Hematopoietic multipotent progenitor cell treated with erythropoietin and hydrocortisone succinate and interleukin-3 and kit ligand, for 6 days (in vitro differentiated cells): ENCODE results near the gene MBD3L1.
A peak's percentile ranks its signal among the peaks of the same experiment; 100 is the strongest.

Source experiments
- DNase-seq: peaks from one replicate; pipeline ENCODE4 v3.0.0-alpha.2; 2015

MBD3L1 gene

DNA sequence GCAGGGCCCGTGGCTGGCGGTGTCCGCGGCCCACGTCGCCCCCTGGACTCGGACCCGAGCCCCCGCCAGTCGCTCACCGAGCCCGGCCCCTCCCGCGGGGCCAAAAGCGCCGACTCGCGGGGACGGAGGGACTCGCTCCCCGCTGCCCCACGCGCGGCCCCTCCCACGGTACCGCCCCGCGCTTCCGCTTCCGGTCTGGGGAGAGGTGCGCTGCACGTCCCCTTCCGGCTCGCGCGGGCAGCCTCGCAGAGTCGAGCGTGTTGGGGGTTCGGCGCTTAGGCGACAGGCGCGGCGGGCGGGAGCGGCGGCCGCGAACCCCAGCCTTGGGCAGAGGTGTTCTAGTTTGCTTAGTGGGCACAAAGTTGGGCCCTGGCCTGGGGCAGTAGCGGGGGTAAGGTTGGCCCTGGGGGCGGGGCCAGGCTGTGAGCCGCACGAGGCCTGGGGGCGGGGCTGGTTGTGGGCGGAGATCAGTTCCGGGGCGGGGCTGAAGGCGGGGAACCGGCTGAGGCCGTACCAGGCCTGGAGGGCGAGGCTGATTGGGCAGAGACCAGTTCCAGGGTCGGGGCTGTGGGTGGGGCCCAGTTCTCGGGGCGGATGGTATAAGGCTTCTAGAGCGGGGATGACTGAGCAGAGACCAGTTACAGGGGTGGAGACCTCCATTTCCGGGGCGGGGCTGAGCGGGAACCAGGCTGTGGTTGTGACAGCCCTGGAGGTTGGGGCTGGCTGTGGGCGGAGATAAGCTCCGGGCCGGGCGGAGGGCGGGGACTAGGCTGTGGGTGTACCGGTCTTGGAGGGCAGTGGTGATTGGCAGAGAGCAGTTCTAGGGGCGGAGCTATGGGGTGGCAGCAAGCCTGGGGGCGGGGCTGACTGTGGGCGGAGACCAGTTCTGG is at the start of gene MBD3L1, which contains the start of gene ZNF558:
Gene MBD3L1 (plus strand): TSS at position 246 of the 890 bp plus-strand sequence. CDS start 10,302 bp downstream, outside the sequence.
Gene ZNF558 (minus strand): TSS at position 173 of the 890 bp plus-strand sequence. CDS start 9,645 bp downstream, outside the sequence.
- peak; percentile 99 for DNase-seq

- DNase-seq, result no peak
Observed at GRCh38 chr19:8794823-8795222, 37.4 kb upstream of the MBD3L1 start.

- no peak for DNase-seq
Observed at GRCh38 chr19:8806661-8807060, 25.5 kb upstream of the MBD3L1 start.

GRCh38 chr19:8811315-8812172 is 20.6 kb upstream of the MBD3L1 start:
- peak; percentile 24 for DNase-seq

DNA sequence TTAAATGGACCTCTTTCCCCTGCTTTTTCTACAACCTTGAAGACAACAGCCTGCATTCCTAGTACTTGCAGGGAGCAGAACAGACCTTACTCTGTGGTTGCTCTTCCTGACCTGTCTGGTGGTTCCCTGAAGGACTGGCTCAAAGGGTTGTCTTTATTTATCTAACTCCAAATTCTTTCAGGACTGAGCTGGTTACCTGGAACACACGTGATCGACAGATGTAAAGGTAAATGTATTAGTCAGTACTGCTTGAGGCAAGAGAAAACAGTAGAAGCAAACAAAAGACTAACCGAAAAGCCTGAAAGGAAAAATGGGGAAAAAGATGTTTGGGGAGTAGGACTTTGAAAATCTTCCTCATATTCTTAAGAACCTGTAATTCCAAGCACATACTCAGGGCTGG is 18.0 kb upstream of the MBD3L1 start:
- no peak for DNase-seq

GRCh38 chr19:8815780-8816179 is 16.4 kb upstream of the MBD3L1 start:
- DNase-seq, result no peak

GRCh38 chr19:8820234-8820633 is 11.9 kb upstream of the MBD3L1 start:
- no peak for DNase-seq

DNA sequence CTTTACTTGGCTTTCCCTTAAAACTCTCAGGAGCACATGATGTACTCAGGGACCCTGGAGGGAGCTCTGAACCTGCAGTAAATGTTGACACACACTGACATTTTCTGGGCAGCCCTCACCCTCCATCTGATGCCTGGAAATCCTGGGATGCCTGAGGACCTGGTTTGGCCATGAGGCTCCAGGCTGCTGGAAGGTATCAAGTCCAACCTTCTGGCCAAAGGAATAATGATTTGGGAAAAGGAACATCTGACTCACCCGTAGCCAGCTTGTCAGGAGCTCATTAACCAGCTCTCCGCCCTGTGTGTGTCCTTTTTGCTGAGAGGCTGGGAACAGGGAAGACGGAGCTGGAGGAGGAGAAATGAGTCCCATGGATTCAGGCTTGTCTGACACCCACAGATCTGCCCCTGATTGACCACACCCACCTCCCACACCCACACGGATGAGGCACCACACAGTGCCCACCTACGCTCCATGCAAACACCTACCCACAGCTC is 10.4 kb upstream of the MBD3L1 start:
- no peak for DNase-seq

DNA sequence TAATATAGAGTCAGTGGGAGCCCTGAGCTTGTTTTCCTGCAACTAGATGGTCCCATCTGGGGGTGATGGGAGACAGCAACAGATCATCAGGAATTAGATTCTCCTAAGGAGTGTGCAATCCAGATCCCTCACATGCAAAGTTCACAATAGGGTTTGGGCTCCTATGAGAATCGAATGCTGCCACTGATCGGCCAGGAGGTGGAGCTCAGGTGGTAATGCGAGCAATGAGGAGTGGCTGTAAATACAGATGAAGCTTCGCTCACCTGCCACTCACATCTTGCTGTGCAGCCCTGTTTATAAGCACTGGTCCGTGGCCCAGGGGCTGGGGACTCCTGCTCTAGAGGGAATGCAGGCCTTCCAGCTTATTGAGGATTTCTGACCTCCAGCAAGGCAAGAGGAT is 5.8 kb upstream of the MBD3L1 start:
- peak; percentile 4 for DNase-seq

GRCh38 chr19:8827277-8827676 is 4.9 kb upstream of the MBD3L1 start:
- DNase-seq, result no peak

DNA sequence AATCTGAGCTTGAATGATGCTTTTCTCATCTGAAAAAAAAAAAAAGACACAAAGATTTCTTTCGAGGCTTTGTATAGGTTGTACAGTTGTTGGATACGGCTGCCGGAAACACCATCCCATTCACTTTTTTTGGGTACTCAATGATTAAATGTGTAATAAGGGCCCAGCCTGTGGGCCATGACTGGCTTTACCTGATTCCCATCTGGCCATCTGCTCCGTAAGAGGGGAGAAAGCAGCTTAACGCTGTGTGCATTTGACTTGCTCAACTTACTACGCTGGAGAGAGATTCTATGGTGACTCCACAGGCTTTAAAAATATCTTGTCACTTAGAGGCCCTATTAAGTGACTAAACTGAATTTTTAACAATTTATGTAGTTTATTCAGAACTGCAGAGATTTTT is 804 bp upstream of the MBD3L1 start:
- peak; percentile 2 for DNase-seq

DNA sequence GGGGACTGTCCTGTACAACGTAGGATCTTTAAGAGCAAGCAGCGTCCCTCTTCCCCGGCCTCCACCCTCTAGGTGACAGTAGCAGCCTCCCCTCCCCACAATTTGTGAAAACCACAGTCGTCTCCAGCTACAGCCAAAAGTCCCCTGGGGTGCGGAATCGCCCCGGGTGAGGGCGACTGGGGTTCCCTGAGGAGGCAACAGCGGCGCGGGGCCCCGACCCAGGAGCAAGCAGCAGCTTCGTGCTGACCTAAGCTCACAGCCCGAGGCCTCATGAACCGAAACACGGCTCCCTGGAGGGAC is 395 bp upstream of the MBD3L1 start:
- DNase-seq, result no peak

DNA sequence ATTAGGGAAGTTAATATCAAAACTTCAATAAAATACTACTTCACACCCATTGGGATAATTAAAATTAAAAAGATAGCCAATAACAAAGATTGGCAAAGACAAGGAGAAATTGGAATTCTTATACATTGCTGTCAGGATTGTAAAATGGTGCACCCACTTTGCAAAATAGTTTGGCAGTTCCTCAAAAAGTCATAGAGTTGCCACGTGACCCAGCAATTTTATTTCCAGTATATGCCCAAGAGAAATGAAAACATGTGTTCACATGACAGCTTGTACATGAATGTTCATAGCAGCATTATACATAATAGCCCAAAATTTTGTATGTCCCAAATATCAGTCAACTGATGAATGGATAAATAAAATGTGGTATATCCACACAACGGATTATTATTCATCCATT is 3.3 kb downstream of the MBD3L1 start:
- no peak for DNase-seq

DNA sequence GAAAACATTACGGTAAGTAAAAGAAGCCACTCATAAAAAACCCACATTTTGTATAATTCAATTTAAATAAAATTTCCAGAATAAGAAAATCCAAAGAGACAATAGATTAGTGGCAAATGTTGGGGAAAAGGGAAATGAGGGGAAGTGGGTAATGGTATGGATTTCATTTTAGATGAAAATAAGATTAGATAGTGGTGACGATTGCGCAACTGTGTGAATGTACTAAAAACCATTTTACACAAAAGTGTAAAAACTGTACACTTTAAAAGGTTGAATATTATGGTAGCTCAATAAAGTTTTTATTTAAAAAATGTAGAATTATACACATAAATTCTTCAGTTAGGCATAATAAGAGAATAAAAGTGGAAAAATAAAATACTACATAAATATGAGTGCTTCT is 3.7 kb downstream of the MBD3L1 start:
- DNase-seq, result peak; percentile 28

DNA sequence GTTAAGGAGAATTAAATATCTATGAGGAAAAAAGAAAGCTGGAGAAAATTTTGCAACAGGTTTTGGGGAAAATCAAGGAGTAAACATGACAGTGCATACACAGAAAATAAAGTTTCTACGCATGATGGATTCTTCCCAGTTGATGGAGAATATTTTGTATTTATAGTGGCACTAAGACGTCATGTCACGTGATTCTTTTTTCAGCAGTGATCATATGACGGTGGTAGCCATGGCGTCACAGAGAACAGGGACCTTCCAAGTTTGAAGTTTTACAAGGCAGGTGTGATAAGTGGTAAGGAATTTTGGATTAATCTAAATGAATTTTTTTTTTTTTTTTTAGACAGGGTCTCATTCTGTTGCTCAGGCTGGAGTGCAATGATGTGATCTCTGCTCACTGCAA is 8.5 kb downstream of the MBD3L1 start:
- DNase-seq, result no peak

GRCh38 chr19:8846819-8847218 is 14.6 kb downstream of the MBD3L1 start:
- no peak for DNase-seq

GRCh38 chr19:8849232-8849631 is 17.1 kb downstream of the MBD3L1 start:
- no peak for DNase-seq

DNA sequence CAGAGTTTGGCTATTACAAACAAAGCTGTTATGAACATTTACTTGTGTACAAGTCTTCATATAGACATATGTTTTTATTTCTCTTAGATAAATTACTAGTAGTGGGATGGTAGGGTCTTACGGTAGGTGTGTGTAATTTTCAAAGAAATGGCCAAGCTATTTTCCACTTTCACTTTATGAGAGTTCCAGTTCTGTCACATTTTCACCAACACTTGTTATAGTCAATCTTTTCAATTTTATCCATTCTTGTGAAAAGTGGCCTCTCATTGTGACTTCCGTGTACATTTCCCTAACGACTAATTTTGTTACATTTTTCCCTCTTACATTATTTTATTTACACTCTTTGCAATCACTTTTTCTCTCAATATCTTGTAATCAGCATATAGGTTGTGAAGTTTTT is 18.3 kb downstream of the MBD3L1 start:
- no peak for DNase-seq

GRCh38 chr19:8858260-8858659 is 26.1 kb downstream of the MBD3L1 start:
- DNase-seq, result no peak

DNA sequence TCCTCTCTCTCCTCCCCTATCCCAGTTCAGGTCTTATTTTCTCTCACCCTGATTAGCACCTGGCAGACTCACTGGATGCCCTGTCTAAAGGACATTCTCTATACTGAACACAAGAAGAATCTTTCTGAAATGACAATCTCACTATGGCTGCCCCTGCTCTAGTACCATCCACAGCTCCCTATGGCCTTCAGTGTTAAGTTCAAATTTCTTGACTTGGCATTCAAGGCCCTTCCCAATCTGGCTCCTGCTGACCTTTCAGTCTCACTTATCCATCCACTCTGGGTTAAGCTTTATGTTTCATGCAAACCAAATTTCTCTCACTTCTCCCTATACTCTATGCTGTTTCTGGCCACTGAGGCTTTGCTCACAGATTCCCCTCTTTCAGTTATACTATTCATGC is 34.2 kb downstream of the MBD3L1 start:
- no peak for DNase-seq

GRCh38 chr19:8877854-8878705 is 45.9 kb downstream of the MBD3L1 start:
- peak; percentile 24 for DNase-seq

DNA sequence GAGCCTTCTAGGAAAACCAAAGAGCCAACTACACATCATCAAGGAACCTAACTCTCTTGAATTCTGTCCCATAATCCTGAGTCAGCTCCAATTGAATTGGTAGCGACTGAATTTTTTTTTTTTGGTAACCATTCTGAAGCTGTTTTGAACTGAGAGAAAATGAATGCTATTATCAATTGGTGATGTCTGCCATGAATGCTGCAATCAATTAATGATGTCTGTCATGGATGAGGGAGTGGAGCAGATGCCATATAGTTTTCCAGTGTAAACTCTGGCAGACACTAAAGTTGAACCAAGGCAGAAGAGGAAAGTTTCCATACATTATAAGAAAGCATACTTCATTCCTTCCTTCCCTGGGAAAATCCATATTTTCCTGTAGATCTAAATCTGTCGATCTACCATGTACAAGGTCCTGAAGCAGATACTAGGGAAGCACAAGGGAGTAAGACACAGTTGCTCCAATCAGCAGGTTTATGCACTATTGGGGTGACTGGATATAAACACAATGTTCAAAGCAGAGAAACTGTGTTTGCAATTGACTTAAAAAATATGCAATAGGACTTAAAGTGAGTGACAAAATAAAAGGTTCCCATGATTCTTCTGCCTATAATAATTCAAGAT is 48.8 kb downstream of the MBD3L1 start:
- no peak for DNase-seq
